ENCODE measurements around the gene PIK3R3. TPM values are rescaled to one million over a fixed set of nuclear protein-coding genes. Genes with fewer than 3 reads are reported as not detected.
A peak's percentile ranks its signal among the peaks of the same experiment; 100 is the strongest.
"Not testable (repeated sequence)": the region's sequence is repeated elsewhere in the genome, so short reads cannot be mapped to it uniquely, and the experiment has no call there.

The PIK3R3 gene
- total RNA-seq, 2 experiments from 2014 or later = 4.8 to 5.4 TPM

GRCh38 chr1:46076343-46076742, 56.1 kb downstream of the PIK3R3 start:
- Mint-ChIP-seq H3K36me3 (ENCODE audit: low read depth) (no peaks in the 10 kb centered on the region), H3K4me3 (no peak overlapping the region), H3K9me3 (ENCODE audit: insufficient read depth) (no peaks in the 10 kb centered on the region), H3K27me3 (ENCODE audit: low read depth) (no peaks in the 10 kb centered on the region), H3K27ac (no peak overlapping the region), H3K4me1 (ENCODE audit: low read depth) (no peaks in the 10 kb centered on the region)
- ATAC-seq = no peak
- no peak for DNase-seq
- ChIA-PET POLR2A (no interaction called here), CTCF (no interaction called here)

DNA sequence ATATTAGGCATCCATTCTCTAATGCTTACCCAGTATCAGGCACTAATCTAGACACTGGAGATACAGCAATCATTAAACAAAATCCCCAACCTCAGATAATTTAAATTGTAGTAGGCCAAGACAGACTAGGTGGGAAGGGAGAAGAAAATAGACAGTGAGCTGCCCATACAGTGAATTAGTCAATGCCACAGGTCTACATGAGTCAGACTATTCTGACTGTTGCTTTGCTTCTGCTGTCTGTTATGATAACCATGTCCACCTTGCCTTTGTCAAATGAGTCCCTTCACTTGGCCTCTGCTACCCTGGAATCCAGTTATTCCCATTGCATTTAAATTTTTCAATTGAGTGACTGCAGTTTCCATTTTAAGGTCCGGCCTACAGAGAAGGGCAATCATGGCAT, 59.5 kb downstream of the PIK3R3 start:
- H3K4me1 Mint-ChIP-seq (ENCODE audit: low read depth) = no peaks in the 10 kb centered on the region
- ChIA-PET CTCF (interaction anchor here (1.0 kb wide), 1 partner anchor 12 kb away, joined by 3 read pairs; no protein-coding TSS in a partner anchor), POLR2A (no interaction called here)
- ATAC-seq = no peak
- H3K36me3 Mint-ChIP-seq (ENCODE audit: low read depth) = no peaks in the 10 kb centered on the region
- H3K9me3 Mint-ChIP-seq (ENCODE audit: insufficient read depth) = no peaks in the 10 kb centered on the region
- DNase-seq = no peak
- no peak overlapping the region for H3K4me3 Mint-ChIP-seq
- H3K27me3 Mint-ChIP-seq (ENCODE audit: low read depth) = no peaks in the 10 kb centered on the region
- no peak overlapping the region for H3K27ac Mint-ChIP-seq

- H3K4me1 Mint-ChIP-seq (ENCODE audit: low read depth) = peaks cover 3% of the 10 kb centered on the region
- peaks cover 3% of the 10 kb centered on the region for H3K36me3 Mint-ChIP-seq (ENCODE audit: low read depth)
- no peak overlapping the region for H3K4me3 Mint-ChIP-seq
- ChIA-PET CTCF (no interaction called here), POLR2A (no interaction called here)
- H3K9me3 Mint-ChIP-seq (ENCODE audit: insufficient read depth) = no peaks in the 10 kb centered on the region
- no peak overlapping the region for H3K27ac Mint-ChIP-seq
- ATAC-seq (no peak), DNase-seq (no peak)
- no peaks in the 10 kb centered on the region for H3K27me3 Mint-ChIP-seq (ENCODE audit: low read depth)
Measured at GRCh38 chr1:46070164-46070814, 62.1 kb downstream of the PIK3R3 start.

DNA sequence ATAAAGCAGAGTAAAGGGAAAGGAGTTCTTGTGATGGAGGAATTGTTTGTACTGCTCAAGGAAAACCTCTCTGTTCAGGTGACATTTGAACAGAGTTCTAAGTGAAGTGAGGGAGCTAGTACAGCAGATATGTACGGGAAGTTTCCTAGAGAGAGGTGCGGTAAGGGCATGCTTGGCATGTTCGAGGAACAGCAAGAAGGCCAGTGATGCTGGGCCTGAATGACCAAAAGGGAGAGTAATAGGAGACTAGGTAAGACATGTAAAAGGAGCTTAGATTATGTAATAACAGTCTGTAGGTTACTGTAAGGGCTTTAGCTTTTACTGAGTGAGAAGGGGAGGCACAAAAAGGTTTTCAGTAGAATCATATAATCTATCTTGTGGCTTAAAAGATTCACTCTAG, 63.9 kb downstream of the PIK3R3 start:
- Mint-ChIP-seq H3K4me3 (no peak overlapping the region), H3K27ac (no peak overlapping the region), H3K36me3 (ENCODE audit: low read depth) (peaks cover 6% of the 10 kb centered on the region), H3K27me3 (ENCODE audit: low read depth) (no peaks in the 10 kb centered on the region), H3K9me3 (ENCODE audit: insufficient read depth) (no peaks in the 10 kb centered on the region), H3K4me1 (ENCODE audit: low read depth) (peaks cover 13% of the 10 kb centered on the region)
- DNase-seq (no peak), ATAC-seq (no peak)
- ChIA-PET POLR2A (no interaction called here), CTCF (interaction anchor here (0.8 to 1.2 kb wide), 3 partner anchors 31 to 155 kb away, joined by 3 read pairs; no protein-coding TSS in a partner anchor)

- Mint-ChIP-seq H3K36me3 (ENCODE audit: low read depth) (peaks cover 8% of the 10 kb centered on the region), H3K27me3 (ENCODE audit: low read depth) (no peaks in the 10 kb centered on the region), H3K9me3 (ENCODE audit: insufficient read depth) (no peaks in the 10 kb centered on the region), H3K4me1 (ENCODE audit: low read depth) (peaks cover 22% of the 10 kb centered on the region), H3K27ac (no peak overlapping the region), H3K4me3 (no peak overlapping the region)
- DNase-seq (no peak), ATAC-seq (no peak)
- CTCF ChIA-PET = interaction anchor here (1.2 kb wide), 1 partner anchor 114 kb away, joined by 3 read pairs; no protein-coding TSS in a partner anchor
- POLR2A ChIA-PET = interaction anchor here (0.6 kb wide), 2 partner anchors 235 to 603 kb away, joined by 3 to 4 read pairs; no protein-coding TSS in a partner anchor
Measured at GRCh38 chr1:46067652-46068051, 64.8 kb downstream of the PIK3R3 start.

- Mint-ChIP-seq H3K27ac (peak overlapping the region; percentile 61), H3K27me3 (ENCODE audit: low read depth) (no peaks in the 10 kb centered on the region), H3K36me3 (ENCODE audit: low read depth) (peaks cover 18% of the 10 kb centered on the region), H3K4me1 (ENCODE audit: low read depth) (peaks cover 25% of the 10 kb centered on the region), H3K9me3 (ENCODE audit: insufficient read depth) (no peaks in the 10 kb centered on the region), H3K4me3 (peak overlapping the region; percentile 40)
- DNase-seq = peak; percentile 28
- ChIA-PET POLR2A (interaction anchor here (0.5 to 0.6 kb wide), 2 partner anchors 102 to 1256 kb away, joined by 3 read pairs; no protein-coding TSS in a partner anchor), CTCF (interaction anchor here (1.2 to 2.2 kb wide), 4 partner anchors 19 to 158 kb away, joined by 3 to 11 read pairs (median 4); no protein-coding TSS in a partner anchor)
- ATAC-seq = peak; percentile 87
Measured at GRCh38 chr1:46065405-46065804, 67.0 kb downstream of the PIK3R3 start.

GRCh38 chr1:46064708-46065107, 67.7 kb downstream of the PIK3R3 start:
- DNase-seq (no peak), ATAC-seq (no peak)
- ChIA-PET POLR2A (interaction anchor here (0.5 to 0.6 kb wide), 2 partner anchors 67 to 1256 kb away, joined by 3 read pairs; no protein-coding TSS in a partner anchor), CTCF (interaction anchor here (1.1 to 2.2 kb wide), 5 partner anchors 20 to 180 kb away, joined by 3 to 11 read pairs (median 3); no protein-coding TSS in a partner anchor)
- no peaks in the 10 kb centered on the region for H3K27me3 Mint-ChIP-seq (ENCODE audit: low read depth)
- peaks cover 18% of the 10 kb centered on the region for H3K36me3 Mint-ChIP-seq (ENCODE audit: low read depth)
- H3K4me1 Mint-ChIP-seq (ENCODE audit: low read depth) = peaks cover 25% of the 10 kb centered on the region
- H3K27ac Mint-ChIP-seq = no peak overlapping the region
- H3K9me3 Mint-ChIP-seq (ENCODE audit: insufficient read depth) = no peaks in the 10 kb centered on the region
- peak overlapping the region; percentile 8 for H3K4me3 Mint-ChIP-seq

- ATAC-seq = peak; percentile 64
- Mint-ChIP-seq H3K27me3 (ENCODE audit: low read depth) (no peaks in the 10 kb centered on the region), H3K4me1 (ENCODE audit: low read depth) (peaks cover 25% of the 10 kb centered on the region), H3K36me3 (ENCODE audit: low read depth) (peaks cover 18% of the 10 kb centered on the region), H3K9me3 (ENCODE audit: insufficient read depth) (no peaks in the 10 kb centered on the region), H3K27ac (peak overlapping the region; percentile 64), H3K4me3 (peak overlapping the region; percentile 25)
- ChIA-PET POLR2A (interaction anchor here (1.7 kb wide), 1 partner anchor 104 kb away, joined by 4 read pairs; no protein-coding TSS in a partner anchor), CTCF (interaction anchor here (1.3 kb wide), 1 partner anchor 26 kb away, joined by 3 read pairs; no protein-coding TSS in a partner anchor)
- DNase-seq = peak; percentile 73
Measured at GRCh38 chr1:46062651-46063319, 69.6 kb downstream of the PIK3R3 start.

- Mint-ChIP-seq H3K27ac (no peak overlapping the region), H3K27me3 (ENCODE audit: low read depth) (no peaks in the 10 kb centered on the region), H3K9me3 (ENCODE audit: insufficient read depth) (no peaks in the 10 kb centered on the region), H3K4me1 (ENCODE audit: low read depth) (peaks cover 25% of the 10 kb centered on the region), H3K4me3 (no peak overlapping the region), H3K36me3 (ENCODE audit: low read depth) (peaks cover 18% of the 10 kb centered on the region)
- POLR2A ChIA-PET = interaction anchor here (1.2 to 1.7 kb wide), 2 partner anchors 106 to 186 kb away, joined by 4 read pairs; partner anchors contain the start of gene RAD54L
- ATAC-seq (no peak), DNase-seq (no peak)
- CTCF ChIA-PET = no interaction called here
Measured at GRCh38 chr1:46061146-46061545, 71.3 kb downstream of the PIK3R3 start.

DNA sequence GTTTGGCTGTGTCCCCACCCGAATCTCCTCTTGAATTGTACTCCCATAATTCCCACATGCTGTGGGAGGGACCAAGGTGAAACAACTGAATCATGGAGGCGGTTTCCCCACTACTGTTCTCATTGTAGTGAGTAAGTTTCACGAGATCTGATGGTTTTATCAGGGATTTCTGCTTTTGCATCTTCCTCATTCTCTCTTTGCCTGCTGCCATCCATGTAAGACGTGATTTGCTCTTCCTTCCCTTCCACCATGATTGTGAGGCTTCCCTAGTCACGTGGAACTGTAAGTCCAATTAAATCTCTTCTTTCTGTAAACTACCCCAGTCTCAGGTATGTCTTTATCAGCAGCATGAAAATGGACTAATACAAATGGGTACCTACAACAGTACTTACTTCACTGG, 73.5 kb downstream of the PIK3R3 start:
- DNase-seq (no peak), ATAC-seq (no peak)
- Mint-ChIP-seq H3K9me3 (ENCODE audit: insufficient read depth) (no peaks in the 10 kb centered on the region), H3K36me3 (ENCODE audit: low read depth) (peaks cover 14% of the 10 kb centered on the region), H3K27me3 (ENCODE audit: low read depth) (no peaks in the 10 kb centered on the region), H3K4me1 (ENCODE audit: low read depth) (peaks cover 15% of the 10 kb centered on the region), H3K27ac (no peak overlapping the region), H3K4me3 (no peak overlapping the region)
- CTCF ChIA-PET = no interaction called here
- POLR2A ChIA-PET = no interaction called here

- no peak for DNase-seq
- Mint-ChIP-seq H3K4me3 (no peak overlapping the region), H3K27ac (no peak overlapping the region), H3K4me1 (ENCODE audit: low read depth) (peaks cover 4% of the 10 kb centered on the region), H3K9me3 (ENCODE audit: insufficient read depth) (no peaks in the 10 kb centered on the region), H3K27me3 (ENCODE audit: low read depth) (no peaks in the 10 kb centered on the region), H3K36me3 (ENCODE audit: low read depth) (peaks cover 10% of the 10 kb centered on the region)
- CTCF ChIA-PET = no interaction called here
- POLR2A ChIA-PET = no interaction called here
- ATAC-seq = no peak
Measured at GRCh38 chr1:46057781-46058180, 74.6 kb downstream of the PIK3R3 start.

DNA sequence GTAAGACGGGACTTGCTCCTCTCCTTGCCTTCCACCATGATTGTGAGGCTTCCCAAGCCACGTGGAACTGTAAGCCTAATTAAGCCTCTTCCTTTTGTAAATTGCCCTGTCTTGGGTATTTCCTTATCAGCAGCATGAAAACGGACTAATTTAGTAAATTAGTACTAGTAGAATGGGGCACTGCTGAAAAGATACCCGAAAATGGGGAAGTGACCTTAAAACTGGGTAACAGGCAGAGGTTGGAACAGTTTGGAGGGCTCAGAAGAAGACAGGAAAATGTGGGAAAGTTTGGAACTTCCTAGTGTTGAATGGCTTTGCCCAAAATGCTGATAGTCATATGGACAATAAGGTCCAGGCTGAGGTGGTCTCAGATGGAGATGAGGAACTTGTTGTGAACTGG, 75.2 kb downstream of the PIK3R3 start:
- H3K36me3 Mint-ChIP-seq (ENCODE audit: low read depth); POLR2A ChIA-PET; CTCF ChIA-PET: not testable (repeated sequence)

More for the DNA sequence above, 75.2 kb downstream of the PIK3R3 start:
- not testable (repeated sequence) for DNase-seq; H3K9me3 Mint-ChIP-seq (ENCODE audit: insufficient read depth); H3K4me3 Mint-ChIP-seq; H3K27ac Mint-ChIP-seq; ATAC-seq; H3K4me1 Mint-ChIP-seq (ENCODE audit: low read depth); H3K27me3 Mint-ChIP-seq (ENCODE audit: low read depth)

All from activated CD8-positive, alpha-beta T cell treated with anti-CD3 and anti-CD28 coated beads, Interleukin-2, amount 10 ng/mL, durations not matched to agents 7 days and 5 days (primary cell).